Lower lobe of right lung (tissue), 2 donors: Measurements from ENCODE around the gene ZFYVE26. TPM values are rescaled to one million over a fixed set of nuclear protein-coding genes. Genes with fewer than 3 reads are reported as not detected.

Experiments used
- ATAC-seq, 2 donors: fragments of 200-7000 bp; cut with Tn5 transposase; one replicate each; pipeline ENCODE4 v1.9.1; 2020 to 2022; ENCODE audit warnings: mild to moderate bottlenecking in 2 of 2, moderate library complexity in 2 of 2
- DNase-seq: peaks from one replicate; pipeline ENCODE4 v3.0.0-alpha.2; 2020
- H3K27ac ChIP-seq: fragments of 200-600 bp; one replicate; pipeline ENCODE4 v1.8.0; 2022
- H3K27me3 ChIP-seq: fragments of 200-600 bp; one replicate; pipeline ENCODE4 v1.8.0; 2022; ENCODE audit warnings: low read depth
- H3K36me3 ChIP-seq: fragments of 200-600 bp; one replicate; pipeline ENCODE4 v1.8.0; 2022; ENCODE audit warnings: mild to moderate bottlenecking
- H3K4me1 ChIP-seq: fragments of 200-600 bp; one replicate; pipeline ENCODE4 v1.8.0; 2022
- H3K4me3 ChIP-seq: fragments of 200-600 bp; one replicate; pipeline ENCODE4 v1.8.0; 2022; ENCODE audit warnings: mild to moderate bottlenecking
- H3K9me3 ChIP-seq: fragments of 200-600 bp; one replicate; pipeline ENCODE4 v1.8.0; 2022
- intact Hi-C: fragments of 100-400 bp; cut with DNase I; formaldehyde crosslinking; loops from one replicate; pipeline ENCODE4 v1.11.0; 2022
- total RNA-seq: library from RNA; stranded (reverse); fragmentation: NEBNext Ultra II Directional; extraction: Animal tissue kit (Norgen Biotek cat#: 25700); gene quantifications from one replicate; pipeline ENCODE4 v1.2.1, GENCODE V29; 2021
- TF ChIP-seq, protein P1 (sequence below): fragments of 200-600 bp; IDR thresholded peaks from one replicate; pipeline ENCODE4 v1.8.0; 2022; ENCODE audit warnings: antibody characterized with exemption, mild to moderate bottlenecking
- donor health status: DM: no; HTN: yes; CAD: no; lungs with severe emphysema.

ZFYVE26 gene
- total RNA-seq, 1 donor from 2014 or later = 56.7 TPM

DNA sequence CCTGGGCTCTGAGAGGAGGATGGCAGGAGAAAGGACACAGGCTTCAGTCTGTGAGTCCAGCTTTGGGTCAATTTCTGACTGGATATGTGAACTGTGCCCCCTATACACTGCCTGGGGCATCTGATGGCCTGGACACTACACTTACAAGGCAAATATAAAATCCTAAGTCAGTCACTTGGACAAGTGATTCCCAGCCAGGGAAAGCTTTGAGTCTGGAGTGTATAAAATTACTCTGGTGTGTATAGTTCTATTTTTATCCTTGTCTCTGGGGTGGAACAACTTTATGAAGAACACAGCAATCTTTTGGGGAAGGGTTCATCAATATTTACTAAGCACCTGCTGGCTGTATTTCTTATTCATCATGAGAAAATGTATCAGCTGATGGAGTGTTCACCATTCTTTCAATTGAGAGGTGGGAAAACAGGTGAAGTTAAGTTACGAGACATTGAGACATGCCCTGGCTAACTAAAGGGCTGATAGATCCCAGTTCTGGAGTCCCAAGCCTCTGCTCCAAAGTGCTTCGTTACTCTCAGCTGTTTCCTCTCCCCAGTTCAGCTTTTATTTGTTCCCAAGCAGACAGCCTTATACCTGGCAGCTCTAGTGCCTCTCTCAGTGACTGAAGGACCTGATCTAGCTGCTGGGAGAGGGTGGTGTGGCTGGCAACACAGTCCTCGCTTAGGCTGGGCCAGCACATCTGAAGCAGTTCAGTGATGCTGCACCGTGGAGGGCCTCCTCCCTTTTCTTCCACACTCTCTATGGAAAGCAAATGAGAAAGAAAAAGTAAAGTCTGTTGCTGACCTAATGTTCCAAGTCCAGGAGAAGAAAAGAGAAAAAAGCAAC is 30.9 kb downstream of the ZFYVE26 start:
- no peak for ATAC-seq
- Histone ChIP-seq H3K27me3 (no peaks in the 10 kb centered on the region), H3K27ac (no peak overlapping the region), H3K9me3 (no peaks in the 10 kb centered on the region), H3K36me3 (peaks cover 100% of the 10 kb centered on the region), H3K4me1 (no peaks in the 10 kb centered on the region), H3K4me3 (no peak overlapping the region)
- DNase-seq = no peak
- TF ChIP-seq, protein P1, sequence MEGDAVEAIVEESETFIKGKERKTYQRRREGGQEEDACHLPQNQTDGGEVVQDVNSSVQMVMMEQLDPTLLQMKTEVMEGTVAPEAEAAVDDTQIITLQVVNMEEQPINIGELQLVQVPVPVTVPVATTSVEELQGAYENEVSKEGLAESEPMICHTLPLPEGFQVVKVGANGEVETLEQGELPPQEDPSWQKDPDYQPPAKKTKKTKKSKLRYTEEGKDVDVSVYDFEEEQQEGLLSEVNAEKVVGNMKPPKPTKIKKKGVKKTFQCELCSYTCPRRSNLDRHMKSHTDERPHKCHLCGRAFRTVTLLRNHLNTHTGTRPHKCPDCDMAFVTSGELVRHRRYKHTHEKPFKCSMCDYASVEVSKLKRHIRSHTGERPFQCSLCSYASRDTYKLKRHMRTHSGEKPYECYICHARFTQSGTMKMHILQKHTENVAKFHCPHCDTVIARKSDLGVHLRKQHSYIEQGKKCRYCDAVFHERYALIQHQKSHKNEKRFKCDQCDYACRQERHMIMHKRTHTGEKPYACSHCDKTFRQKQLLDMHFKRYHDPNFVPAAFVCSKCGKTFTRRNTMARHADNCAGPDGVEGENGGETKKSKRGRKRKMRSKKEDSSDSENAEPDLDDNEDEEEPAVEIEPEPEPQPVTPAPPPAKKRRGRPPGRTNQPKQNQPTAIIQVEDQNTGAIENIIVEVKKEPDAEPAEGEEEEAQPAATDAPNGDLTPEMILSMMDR = no peak
- intact Hi-C loops = no loop called here

DNA sequence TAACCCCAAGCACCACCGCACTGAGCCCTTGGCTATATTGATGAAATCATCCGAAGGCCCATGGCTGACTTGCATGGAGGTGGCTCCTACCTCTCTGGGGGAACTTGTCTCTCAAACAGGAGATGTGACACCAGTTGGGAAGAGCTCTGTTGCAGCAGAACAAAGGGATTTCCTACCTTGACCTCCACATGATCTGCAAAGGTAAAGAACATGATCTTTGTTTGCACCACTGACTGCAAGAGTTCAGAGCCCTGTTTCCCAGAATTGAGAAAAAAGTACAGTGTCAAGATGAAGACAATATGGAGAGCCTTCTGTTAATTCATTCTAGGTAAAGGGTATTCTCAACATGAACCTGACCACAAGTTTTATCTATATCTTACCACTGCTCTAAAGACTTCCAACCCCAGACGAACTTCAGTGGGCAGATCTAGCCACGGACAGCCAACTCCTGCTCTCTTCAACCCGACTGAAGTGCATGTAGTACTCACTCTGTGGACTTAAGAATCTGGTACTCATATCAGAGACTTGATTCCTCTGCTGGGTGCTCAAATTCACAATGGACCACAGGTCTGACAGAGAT is 32.1 kb downstream of the ZFYVE26 start:
- DNase-seq (no peak), ATAC-seq (no peak)
- TF ChIP-seq, protein P1 = no peak
- Histone ChIP-seq H3K4me1 (no peaks in the 10 kb centered on the region), H3K27me3 (no peaks in the 10 kb centered on the region), H3K27ac (no peak overlapping the region), H3K9me3 (no peaks in the 10 kb centered on the region), H3K36me3 (peaks cover 100% of the 10 kb centered on the region), H3K4me3 (no peak overlapping the region)
- intact Hi-C loops = no loop called here

DNA sequence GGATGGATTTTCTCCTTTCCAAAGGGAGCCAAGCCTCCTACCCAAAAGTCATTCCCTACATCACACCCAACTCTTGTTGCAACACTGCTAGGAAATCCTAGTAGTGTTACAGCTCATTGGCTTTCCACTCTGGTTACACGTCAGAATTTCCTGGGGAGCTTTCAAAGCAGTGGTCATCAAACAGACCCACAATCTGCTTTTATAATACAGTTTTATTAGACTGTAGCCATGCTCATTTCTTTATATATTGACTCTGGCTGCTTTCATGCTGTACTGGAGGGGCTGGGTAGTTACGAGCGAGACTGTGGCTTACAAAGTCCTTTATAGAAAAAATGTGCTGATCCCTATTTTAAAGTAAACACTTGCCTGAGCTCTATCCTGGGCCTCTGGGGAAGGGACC is 34.3 kb downstream of the ZFYVE26 start:
- H3K27ac ChIP-seq = no peak overlapping the region
- TF ChIP-seq, protein P1 = no peak
- H3K9me3 ChIP-seq = no peaks in the 10 kb centered on the region
- DNase-seq (no peak), ATAC-seq (no peak)
- no peaks in the 10 kb centered on the region for H3K4me1 ChIP-seq
- intact Hi-C loops = no loop called here
- H3K36me3 ChIP-seq = peaks cover 100% of the 10 kb centered on the region
- no peak overlapping the region for H3K4me3 ChIP-seq
- no peaks in the 10 kb centered on the region for H3K27me3 ChIP-seq

DNA sequence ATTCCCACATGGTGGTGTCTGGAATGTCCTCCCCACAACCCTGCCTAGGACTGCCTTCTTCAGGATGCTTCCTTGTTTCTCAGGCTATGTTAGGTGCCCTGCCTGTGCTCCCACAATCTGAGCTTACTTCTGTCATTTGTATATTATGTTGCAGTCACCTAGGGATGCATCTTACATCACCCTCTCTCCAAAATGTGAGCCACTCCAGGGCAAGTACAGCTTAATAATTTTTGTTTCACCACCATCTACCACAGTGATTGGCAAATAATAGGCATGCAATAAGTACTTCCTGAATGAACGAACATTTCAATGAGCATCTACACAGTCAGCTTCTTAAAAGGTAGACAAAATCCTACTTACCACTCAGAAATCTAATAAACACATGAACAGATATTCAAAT is 37.6 kb downstream of the ZFYVE26 start:
- Histone ChIP-seq H3K27me3 (no peaks in the 10 kb centered on the region), H3K9me3 (no peaks in the 10 kb centered on the region), H3K4me1 (no peaks in the 10 kb centered on the region), H3K4me3 (no peak overlapping the region), H3K27ac (no peak overlapping the region), H3K36me3 (peaks cover 100% of the 10 kb centered on the region)
- ATAC-seq (peak in 1 of 2 donors; percentile 12), DNase-seq (no peak)
- intact Hi-C loops = no loop called here
- TF ChIP-seq, protein P1 = no peak

DNA sequence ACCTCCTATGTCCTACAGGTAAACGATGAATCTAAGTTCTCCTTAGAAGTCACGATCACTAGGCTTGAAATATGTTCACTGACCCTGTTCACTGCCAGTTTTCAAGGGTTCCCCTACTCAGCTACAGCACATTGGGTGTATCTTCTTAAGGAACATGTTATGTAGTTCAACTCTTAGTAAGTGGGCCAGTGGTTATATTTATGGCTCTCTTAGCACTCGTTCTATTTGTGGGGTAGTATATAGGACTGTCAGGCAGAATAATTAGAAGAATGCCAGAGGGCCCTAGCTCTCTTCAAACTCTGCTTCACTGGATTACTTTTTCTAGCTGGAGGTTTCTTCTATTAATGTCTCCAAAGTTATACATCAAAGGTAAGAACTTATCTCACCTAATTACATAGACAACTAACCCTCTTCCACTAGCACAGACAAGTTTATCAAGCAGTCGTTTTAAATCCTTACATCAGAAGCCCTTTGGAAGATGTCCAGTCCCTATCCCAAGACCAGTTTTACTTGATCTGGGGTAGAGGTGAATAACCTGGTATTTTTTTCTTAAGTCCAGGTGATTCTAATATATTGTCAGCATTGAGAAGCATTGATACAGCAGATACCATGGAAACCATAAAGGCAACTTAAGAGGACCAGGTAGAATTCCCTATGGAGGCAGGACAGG is 39.6 kb downstream of the ZFYVE26 start:
- DNase-seq (no peak), ATAC-seq (no peak)
- H3K4me3 ChIP-seq = no peak overlapping the region
- H3K27me3 ChIP-seq = no peaks in the 10 kb centered on the region
- intact Hi-C loops = no loop called here
- TF ChIP-seq, protein P1 = no peak
- no peaks in the 10 kb centered on the region for H3K4me1 ChIP-seq
- H3K36me3 ChIP-seq = peaks cover 100% of the 10 kb centered on the region
- H3K9me3 ChIP-seq = no peaks in the 10 kb centered on the region
- H3K27ac ChIP-seq = no peak overlapping the region
